HG02970 (cell line): ENCODE results near the gene P4HB.
"Not testable (repeated sequence)": the region's sequence is repeated elsewhere in the genome, so short reads cannot be mapped to it uniquely, and the experiment has no call there.

Source experiments
- ATAC-seq: cut with Tn5 transposase; IDR thresholded peaks from one replicate; pipeline ENCODE4 v1.9.1; 2021; ENCODE audit warnings: mild to moderate bottlenecking, moderate library complexity, moderate number of reproducible peaks; ENCODE audit not compliant: unreplicated experiment, low FRiP score

The P4HB gene

DNA sequence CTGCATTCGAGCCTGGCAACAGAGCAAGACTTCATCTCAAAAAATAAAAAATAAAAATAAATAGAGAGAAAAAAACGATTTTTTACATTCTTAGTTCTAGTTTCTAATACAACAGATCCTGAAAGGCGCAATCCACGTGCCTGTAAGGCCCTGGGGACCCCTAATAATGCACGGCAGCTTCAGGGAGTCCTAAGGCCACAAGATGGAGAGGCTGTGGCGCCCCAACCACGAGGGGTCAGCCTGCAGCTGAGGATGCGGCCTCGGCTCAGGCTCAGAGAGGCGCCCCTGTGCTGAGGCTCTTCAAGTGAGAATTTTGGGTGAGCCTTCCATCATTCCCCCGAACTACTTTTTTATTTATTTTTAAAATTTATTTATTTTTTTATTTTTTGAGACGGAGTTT lies 10.9 kb downstream of the P4HB start:
- no peak for ATAC-seq

GRCh38 chr17:81846743-81847689 lies 13.3 kb downstream of the P4HB start:
- no peak for ATAC-seq

DNA sequence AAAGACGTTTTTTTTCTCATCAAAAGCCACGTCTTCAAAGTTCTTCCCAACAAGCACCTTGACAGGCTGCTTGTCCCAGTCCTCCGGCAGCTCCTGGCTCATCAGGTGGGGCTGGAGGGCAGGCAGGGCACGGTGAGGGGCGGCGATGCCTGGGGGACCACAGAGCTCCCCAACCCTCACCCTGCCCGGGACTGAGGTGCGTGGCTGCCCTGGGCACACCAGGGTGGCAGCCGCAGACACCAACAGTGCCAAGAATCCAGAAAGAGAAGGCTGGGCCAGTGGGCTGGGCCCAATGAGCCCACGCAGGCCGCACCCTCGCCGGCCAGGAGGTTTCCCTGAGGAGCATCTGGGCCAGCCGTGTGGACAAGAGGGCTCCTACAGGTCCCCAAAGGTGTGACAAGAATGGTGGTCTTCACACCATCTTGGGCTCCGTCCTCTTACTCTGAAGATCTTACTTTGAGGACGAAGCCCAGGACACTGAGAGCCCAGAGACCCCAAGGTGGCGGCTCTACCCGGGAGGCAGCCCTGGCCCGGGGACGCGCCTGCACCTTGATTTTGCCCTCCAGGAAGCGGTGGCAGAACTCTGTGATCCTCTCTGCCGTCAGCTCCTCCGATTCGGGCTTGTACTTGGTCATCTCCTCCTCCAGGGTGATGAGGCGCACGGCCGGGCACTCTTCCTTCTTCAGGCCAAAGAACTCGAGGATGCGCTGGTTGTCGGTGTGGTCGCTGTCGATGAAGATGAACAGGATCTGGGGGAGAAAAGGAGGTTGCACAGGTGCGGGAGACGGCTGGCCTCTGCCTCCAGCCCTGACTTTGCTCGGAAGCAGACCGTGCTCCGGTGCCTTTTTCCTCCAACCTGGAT lies 14.2 kb downstream of the P4HB start:
- no peak for ATAC-seq

DNA sequence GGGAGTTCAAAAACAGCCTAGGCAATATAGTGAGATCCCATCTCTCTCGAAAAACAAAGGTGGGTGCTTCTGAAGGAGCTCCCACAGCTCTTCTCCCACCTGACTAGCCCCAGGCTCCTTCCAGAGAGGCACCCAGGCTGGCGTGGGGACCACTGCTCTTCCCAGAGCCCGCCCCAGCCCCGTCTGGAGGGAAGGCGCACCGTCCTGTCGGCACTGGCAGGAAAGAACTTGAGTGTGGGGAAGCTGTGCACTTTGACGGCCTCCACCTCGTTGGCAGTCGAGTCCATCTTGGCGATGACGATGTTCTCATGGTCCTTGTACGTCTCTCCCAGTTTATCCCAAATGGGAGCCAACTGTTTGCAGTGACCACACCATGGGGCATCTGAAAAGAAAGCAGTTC lies 15.0 kb downstream of the P4HB start:
- no peak for ATAC-seq

- no peak for ATAC-seq
These were observed 15.4 kb downstream of the P4HB start for GRCh38 chr17:81844887-81845286.

- no peak for ATAC-seq
These were observed 15.9 kb downstream of the P4HB start for GRCh38 chr17:81844327-81844851.

DNA sequence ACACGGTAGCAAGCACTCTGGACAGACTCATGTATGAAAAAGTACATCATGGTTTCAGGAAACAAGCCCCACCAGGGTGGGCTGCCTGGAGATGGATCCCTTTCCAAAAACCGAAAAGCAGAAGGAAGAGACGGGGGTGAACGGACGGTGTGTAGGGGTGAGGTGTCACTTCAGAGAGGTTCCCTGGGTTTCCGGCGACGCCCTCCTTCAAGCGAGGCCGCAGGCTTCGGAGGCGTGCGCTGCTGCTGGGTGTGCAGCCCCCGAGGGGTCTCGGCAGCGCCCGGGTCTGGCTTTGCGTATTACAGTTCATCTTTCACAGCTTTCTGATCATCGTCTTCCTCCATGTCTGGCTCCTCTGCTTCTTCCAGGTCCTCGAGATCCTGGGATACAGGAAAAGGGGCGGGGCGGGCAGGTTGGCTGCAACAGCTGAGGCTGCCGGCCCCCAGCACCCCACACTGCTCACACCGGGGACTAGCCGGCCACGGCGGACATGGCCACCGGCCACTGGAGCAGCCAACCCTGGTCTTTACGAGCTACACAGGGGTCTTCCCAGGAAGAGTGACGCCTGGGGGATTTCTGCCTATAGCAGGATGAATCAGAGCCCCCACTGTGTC lies 16.5 kb downstream of the P4HB start:
- ATAC-seq = no peak

DNA sequence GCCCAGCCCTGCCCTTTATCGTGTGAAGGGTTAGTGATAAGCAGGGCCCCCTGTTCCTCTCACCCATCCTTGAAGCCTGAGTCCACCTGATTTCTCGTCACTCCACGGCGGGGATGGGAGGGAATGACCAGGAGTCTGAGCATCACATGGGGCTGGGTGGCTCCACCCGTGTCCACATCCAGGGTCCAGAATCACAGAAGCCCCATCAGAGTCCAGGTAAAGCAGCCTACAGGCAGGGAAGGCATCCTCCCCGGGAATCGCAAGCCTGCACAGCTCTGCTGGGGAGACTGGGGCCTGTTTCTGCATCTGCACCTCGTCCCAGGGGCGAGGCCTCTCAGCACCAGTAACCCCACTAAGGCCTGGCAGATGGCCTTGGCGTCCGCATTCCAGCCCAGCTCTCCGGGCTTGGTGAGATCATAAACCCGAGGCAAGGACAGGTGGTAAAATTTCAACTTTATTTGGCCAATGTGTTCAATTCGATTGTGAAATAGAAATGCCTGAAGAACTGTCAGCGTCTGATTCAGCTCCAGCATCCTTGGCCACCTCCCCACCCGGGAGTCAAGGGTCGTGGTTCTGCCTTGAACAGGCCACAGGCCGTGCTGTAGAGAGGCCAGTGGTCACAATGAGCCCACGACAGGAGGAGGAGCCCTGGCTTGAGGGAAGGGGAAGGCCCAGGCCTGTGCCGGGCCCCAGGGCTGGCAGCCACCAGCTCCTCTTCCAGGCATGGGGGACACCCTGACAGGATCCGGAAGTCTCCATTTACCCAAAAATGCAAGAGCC lies 17.4 kb downstream of the P4HB start:
- no peak for ATAC-seq

DNA sequence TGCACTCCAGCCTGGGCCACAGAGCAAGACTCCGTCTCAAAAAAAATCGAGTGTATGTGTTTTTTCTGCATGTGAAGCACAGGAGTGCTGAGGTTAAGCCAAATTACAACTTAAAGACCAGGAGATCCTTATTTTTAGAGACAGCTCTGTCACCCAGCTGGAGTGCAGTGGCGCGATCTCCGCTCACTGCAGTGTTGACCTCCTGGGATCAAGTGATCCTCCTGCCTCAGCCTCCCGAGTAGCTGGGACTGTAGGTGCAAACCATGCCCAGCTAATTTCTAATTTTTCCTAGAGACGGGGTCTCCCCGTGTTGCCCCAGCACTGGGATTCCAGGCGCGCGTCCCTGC lies 18.0 kb downstream of the P4HB start:
- no peak for ATAC-seq

GRCh38 chr17:81841866-81842265 lies 18.5 kb downstream of the P4HB start:
- no peak for ATAC-seq

GRCh38 chr17:81840826-81841778 lies 19.2 kb downstream of the P4HB start:
- no peak for ATAC-seq

GRCh38 chr17:81840059-81840458 lies 20.3 kb downstream of the P4HB start:
- not testable (repeated sequence) for ATAC-seq

- ATAC-seq = no peak
These were observed 21.0 kb downstream of the P4HB start for GRCh38 chr17:81839301-81839700.

- no peak for ATAC-seq
These were observed 21.5 kb downstream of the P4HB start for GRCh38 chr17:81838753-81839255.

DNA sequence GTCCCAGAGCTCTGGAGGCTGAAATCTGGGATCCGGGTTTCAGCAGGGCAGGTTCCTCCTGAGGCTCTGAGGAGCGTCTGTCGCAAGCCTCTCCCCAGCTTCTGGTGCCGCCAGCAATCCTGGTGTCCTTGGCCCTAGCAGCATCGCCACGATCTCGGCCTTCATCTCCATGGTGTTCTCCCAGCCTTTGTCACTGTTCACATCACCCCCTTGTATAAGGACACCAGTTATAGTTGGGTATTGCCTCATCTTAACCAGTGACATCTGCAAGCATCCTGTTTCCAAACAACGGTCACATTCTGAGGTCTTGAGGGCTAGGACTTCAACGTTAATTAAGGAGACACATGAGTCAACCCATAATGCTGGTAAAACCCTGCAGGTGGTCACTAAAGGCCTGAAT lies 22.7 kb downstream of the P4HB start:
- ATAC-seq = no peak

GRCh38 chr17:81834831-81835267 lies 25.5 kb downstream of the P4HB start, which contains the start of gene PPP1R27:
Gene PPP1R27 (minus strand): TSS chr17:81835050. CDS start chr17:81834953, 97 bp downstream.
- ATAC-seq = no peak

DNA sequence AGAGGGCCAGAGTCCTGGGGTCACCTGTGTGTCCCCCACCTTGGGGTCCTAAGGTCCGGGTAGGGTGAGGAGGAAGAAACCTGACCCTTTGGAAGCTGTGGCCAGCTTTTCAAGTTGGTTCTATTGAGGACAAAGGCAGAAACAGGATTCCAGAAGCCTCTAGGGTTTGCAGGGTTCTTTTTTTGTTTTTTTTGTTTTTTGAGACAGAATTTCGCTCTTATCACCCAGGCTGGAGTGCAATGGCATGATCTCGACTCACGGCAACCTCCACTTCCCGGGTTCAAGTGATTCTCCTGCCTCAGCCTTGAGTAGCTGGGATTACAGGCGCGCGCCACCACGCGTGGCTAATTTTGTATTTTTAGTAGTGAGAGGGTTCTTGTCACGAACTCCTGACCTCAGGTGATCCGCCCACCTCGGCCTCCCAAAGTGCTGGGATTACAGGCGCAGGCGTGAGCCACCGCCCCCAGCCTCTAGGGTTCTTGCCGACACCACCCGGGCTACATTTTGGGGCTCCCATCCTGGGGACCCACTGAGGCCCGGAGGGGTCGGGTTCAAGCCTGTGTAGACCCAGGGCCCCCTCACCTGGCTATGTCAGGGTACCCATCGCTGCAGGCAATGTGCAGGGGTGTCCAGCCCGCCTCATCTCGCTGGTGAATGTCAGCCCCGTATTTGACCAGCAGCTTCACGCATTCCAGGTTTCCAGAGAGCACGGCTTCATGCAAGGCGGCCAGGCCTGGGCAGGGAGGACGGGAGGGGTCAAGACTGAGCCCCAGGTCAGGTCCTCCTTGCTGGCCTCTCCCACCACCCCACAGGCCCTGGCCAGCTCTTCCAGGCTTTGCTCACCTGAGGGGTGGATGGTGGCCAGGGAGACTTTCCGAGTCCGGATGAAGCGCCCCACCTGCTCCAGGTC lies 26.2 kb downstream of the P4HB start:
- ATAC-seq = no peak
